Activated gamma-delta T cell treated with Interleukin-2 at 50 U/mL for 16 hours (primary cell): Measurements from ENCODE around the gene HSP90AA1.

Experiments used
- DNase-seq: peaks from one replicate; pipeline ENCODE4 v3.0.0-alpha.2; 2020

HSP90AA1 gene

GRCh38 chr14:102063808-102064429, 22.9 kb downstream of the HSP90AA1 start:
- no peak for DNase-seq

DNA sequence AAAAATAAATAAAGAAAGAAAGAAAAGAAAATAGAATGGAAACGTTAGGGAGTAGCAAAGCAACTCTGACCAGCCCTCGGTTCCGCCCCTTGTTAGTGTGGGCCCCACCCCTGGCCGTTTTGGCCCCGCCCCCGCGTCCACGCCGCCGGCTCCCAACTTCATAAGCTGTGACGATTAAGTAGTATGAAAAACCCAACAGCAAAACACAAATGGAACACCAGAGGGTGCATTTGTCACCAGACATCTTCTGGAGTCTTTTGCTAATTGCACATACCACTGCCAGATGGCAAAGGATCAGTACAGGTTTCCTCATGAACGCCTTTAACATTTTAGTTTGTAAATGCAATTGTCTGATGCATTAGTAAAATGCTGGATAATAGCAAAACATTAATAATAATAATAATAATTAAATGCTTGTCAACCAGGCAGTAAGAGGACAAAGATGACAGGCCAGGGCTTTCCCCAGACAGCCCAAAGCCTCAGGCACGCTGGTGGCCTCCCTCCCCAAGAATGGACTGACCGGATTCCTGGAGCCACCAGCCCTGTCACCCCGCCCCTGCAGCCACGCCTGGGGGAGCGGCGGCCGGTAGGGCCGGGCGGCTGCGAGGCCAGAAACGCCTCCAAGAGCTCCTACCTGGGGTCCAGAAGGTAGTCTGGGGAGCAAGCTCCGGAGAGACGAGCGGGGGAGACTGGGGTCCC, 23.6 kb downstream of the HSP90AA1 start:
- peak; percentile 66 for DNase-seq

GRCh38 chr14:102058961-102059360, 27.9 kb downstream of the HSP90AA1 start:
- no peak for DNase-seq

DNA sequence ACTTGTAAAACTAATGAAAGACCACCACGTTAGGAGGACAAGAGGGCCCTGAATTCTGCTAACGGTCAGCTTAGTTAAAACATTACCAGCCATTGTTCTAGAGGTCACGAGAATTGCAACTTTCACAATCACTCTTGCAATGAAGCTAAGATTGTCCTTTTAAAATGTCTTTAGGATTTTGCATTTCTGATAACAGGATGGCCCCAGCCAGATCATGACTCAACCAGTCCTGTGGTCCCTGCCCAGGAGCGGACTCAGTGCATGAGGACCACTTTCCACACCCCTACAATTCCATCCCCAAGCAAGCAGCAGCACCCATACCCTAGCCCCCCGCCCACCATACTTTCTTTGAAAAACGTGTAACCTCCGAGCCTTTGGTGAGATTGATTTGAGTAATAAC, 28.7 kb downstream of the HSP90AA1 start:
- no peak for DNase-seq

DNA sequence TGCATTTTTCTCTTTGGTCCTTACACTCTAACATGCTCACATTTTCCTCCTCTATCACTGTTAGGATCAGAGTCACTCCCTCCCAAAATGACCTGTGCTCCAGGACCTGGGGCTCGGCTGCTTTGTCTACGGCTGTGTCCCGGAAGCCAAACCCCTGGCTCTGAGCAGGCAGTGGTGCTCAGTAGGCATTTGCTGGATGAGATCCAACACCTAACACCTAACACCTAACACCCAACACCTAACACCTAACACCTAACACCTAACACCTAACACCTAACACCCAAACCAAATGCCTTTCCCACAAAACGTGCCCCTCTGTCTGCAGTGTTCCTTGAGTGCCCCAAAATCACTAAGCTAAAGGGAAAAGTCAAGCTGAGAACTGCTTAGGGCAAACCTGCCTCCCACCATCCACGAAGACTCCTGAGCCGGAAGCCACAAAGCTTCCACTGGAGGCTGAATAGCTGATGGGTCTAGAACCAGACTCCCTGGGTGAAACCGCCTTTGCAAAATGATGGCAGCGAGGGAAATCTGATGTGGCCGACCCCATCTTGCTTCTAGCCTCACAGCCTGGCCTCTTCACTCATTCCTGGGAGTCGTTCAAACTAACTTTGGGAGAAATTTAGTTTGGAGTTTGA, 29.2 kb downstream of the HSP90AA1 start:
- DNase-seq, result peak; percentile 22

GRCh38 chr14:102056694-102057442, 30.0 kb downstream of the HSP90AA1 start:
- no peak for DNase-seq

DNA sequence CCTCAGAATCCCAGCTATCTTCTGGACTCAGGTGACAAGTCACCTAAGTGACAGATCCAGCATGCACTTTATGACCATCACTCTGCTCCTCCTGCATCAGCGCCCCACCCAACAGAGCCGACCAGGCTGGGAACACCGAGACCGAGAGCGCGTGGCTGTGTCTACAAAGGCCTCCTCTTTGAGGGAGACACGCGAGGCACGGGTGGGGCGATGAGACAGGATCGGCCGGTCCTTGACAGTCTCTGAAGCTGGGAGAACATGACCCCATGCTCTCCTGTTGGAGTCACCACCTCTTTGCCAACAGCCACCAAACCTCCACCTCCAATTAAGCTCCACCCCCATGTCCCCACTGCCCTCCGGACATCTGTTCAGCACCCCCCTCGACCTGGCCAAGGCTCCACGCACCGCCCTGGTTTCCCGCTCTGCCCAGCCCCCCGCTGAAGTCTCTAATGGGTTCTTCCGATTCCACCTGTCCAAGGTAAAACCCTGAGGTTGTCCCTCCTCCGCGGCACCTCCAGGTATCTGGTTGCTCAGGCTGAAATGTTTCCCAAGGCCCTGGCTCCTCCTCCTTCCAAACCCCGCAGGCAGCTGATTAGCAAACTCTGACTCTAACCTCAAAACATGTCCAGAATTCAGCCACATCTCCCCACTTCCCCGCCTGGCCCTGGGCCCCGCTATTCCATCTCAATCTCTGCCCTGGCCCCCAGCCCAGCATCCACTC, 31.5 kb downstream of the HSP90AA1 start:
- no peak for DNase-seq

DNA sequence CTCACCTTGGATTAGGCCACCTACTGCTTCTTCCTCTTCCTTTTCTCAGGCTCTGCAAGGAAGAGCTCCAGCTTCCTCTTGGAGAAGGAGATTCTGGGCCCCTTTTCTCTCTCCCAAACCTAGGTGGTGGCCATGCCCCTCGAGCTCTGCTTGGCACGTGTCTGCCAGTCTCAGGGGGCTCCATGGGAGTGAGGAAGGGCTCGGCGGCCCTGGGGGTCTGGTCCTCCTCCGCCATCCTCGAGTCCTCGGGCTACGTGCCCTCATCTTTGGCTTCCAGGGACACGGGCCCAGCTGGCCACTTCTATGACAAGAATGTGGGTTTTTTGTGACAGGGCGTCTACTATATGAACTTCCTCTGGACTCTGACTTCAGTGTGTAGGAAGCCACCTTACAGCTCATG, 34.3 kb downstream of the HSP90AA1 start:
- no peak for DNase-seq

DNA sequence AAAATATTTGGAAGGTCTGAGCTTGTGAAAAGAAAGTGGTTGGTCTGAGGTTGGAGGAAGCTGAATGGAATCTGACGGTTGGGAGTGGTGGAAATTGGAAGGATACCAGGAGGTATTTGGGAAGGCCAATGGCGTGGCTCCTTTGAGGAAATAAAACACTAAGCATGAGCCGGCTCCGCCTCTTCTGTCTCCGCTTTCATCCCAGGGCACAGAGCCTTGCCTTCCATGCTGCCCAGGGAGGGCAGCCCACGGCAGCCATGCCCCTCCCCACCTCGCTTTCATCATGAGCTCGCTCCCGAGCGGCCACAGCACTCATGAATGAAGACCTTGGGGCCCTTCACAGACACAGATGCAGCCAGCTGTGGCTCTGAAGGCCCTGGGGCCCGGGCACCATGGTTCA, 36.2 kb downstream of the HSP90AA1 start:
- DNase-seq, result no peak

- DNase-seq, result no peak
These were observed 36.8 kb downstream of the HSP90AA1 start for GRCh38 chr14:102050026-102050405.

DNA sequence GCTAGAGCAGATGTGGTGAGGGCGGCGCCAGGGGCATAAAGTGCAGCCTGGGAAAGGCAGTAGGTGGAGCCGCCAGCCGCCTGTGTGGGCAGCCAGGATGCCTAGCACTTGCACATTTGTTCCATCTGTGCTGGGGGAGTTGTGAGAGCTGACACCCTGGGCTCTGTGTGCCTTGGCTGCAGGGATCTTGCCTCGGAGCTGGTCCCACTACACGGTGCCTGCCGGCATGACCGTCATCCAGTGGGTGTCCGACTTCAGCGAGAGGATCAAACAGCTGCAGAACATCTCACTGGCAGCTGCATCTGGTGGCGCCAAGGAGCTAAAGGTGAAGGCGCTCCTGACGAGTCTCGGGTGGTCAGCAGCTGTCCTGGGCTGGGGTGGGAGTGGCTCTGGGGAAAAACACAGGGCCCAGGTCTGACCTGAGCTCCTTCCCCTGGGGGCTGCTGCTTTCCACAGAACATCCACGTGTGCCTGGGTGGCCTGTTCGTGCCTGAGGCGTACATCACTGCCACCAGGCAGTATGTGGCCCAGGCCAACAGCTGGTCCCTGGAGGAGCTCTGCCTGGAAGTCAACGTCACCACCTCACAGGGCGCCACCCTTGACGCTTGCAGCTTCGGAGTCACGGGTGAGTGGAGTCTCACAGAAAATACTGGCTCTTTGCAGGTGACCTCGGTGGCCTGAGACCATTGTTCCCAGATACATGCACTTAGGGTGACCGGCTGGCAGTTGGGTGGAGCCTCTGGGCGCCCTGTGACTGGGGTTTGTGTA, 37.4 kb downstream of the HSP90AA1 start:
- no peak for DNase-seq

DNA sequence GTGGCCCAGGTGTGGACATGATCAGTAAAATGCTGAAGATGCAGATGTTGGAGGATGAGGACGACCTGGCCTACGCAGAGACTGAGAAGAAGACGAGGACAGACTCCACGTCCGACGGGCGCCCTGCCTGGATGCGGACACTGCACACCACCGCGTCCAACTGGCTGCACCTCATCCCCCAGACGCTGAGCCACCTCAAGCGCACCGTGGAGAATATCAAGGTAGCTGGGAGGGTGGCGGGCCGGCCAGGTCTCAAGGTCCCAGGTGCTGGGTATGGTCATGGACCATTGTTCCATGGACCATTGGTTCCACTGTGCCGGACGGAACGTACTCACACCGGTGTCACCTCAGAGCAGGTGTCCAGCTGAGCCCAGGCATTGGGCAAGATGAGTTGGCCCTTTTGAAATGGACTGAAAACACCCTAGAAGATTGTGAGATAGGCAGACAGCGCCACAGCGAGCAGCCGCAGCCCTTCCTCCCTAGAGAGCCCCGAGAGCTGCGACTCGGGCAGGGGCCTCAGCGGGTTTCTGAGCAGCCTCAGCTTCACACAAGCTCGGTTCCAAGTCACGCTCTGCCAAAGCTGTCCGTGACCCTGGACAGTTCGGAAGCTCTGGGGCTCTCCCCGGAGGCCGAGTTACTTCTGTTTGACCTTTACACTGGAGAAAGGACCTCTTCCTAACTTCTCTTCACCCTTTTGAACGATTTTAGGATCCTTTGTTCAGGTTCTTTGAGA, 38.9 kb downstream of the HSP90AA1 start:
- DNase-seq, result no peak

DNA sequence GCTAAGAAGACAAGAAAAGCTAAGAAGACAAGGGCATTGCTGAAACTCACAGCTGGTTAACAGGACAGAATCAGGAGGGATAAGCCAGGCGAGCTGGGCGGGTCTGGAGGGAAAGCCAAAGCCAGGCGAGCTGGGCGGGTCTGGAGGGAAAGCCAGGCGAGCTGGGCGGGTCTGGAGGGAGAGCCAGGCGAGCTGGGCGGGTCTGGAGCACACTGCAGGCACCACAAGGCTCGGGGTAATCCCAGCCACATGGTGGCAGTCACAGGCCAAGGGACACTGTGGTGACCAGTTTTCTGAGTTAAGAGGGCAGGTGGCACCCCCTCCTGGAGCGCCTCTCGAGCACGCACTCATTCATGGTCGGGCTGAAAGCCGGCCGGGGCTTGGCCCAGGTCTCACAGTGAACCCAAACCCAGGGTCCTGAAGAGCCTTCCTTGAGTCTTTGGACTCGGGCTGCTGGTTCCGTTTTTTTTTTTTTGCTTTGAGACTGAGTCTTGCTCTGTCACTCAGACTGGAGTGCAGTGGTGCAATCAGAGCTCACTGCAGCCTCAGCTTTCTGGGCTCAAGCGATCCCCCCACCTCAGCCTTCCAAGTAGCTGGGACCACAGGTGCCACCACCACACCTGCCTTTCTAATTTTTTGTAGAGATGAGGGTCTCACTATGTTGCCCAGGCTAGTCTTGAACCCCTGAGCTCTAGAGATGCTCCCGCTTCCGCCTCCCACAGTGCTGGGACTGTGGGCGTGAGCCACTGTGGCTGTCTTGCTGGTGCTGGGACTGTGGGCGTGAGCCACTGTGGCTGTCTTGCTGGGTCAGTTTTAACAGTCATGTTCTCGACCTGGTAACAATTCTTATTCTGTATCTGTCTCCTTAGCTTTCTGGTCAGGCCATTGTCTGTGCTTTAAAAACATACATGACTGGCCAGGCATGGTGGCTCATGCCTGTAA, 40.2 kb downstream of the HSP90AA1 start:
- no peak for DNase-seq

DNA sequence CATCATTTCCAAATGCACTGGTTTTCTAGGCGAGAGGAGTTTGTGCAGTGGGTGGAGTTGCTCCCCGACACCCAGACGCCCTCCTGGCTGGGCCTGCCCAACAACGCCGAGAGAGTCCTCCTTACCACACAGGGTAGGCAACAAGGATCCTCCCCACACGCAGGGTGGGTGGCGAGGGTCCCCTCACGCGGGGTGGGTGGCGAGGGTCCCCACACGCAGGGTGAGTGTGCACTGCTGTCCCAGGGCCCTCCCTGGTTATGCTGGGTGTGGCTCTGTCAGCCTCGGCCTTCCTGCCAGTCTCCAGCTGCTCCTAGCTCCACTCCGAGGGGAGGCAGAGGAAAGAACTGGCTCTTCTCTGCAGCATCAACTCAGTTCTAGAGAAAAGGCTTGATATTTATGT, 42.3 kb downstream of the HSP90AA1 start:
- DNase-seq, result no peak

DNA sequence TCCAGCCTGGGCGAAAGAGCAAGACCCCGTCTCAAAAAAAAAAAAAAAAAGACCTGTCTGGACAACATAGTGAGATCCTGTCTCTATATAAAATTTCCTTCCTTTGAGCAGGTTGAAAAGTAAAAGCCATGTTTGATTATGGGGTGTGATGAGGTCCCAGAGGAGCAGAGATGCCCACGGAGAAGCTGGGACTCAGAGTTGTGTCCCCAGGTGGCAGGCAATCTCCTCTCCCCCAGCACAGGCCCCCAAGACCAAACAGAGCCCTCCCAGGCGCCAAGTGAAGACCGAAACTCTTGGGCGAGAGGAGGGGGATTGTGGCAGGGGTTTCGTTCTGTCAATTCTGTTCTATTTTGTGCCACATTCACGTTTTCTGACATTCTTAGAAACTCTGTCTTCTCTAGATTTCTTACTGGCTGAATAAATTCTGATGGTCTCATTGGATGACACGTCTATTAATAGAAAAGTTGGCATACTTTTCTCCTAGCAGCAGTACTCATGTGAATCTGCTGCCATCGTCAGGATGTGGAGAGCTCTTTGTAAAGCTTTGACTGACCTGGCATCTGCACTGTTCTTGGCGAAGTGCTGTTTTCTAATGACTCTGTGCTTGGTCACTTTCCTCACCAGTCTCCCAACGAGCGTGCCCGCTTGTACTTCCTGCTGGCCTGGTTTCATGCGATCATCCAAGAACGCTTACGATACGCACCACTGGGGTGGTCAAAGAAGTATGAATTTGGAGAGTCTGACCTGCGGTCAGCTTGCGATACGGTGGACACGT, 43.4 kb downstream of the HSP90AA1 start:
- no peak for DNase-seq

DNA sequence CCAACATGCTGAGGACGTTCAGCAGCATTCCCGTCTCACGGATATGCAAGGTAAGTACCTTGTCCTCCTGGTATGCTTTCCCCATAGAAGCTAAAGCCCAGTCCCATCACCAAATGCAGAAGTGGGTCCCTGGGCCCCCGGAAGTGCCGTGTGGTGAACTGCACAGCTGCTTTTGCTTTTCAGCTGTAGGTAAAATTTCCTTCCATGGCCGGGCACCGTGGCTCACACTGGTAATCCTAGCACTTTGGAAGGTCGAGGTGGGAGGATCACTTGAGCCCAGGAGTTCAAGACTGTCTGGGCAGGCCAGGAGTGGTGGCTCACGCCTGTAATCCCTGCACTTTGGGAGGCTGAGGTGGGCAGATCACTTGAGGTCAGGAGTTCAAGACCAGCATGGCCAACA, 44.1 kb downstream of the HSP90AA1 start:
- DNase-seq, result no peak

- no peak for DNase-seq
These were observed 46.7 kb downstream of the HSP90AA1 start for GRCh38 chr14:102040153-102040552.

- DNase-seq, result no peak
These were observed 47.7 kb downstream of the HSP90AA1 start for GRCh38 chr14:102039157-102039556.

GRCh38 chr14:102037686-102038085, 49.2 kb downstream of the HSP90AA1 start:
- no peak for DNase-seq
